HG03196 (cell line): Measurements from ENCODE around the gene NRXN2.

Source experiments
- ATAC-seq: cut with Tn5 transposase; IDR thresholded peaks from one replicate; pipeline ENCODE4 v1.9.1; 2021; ENCODE audit not compliant: unreplicated experiment

NRXN2 gene

DNA sequence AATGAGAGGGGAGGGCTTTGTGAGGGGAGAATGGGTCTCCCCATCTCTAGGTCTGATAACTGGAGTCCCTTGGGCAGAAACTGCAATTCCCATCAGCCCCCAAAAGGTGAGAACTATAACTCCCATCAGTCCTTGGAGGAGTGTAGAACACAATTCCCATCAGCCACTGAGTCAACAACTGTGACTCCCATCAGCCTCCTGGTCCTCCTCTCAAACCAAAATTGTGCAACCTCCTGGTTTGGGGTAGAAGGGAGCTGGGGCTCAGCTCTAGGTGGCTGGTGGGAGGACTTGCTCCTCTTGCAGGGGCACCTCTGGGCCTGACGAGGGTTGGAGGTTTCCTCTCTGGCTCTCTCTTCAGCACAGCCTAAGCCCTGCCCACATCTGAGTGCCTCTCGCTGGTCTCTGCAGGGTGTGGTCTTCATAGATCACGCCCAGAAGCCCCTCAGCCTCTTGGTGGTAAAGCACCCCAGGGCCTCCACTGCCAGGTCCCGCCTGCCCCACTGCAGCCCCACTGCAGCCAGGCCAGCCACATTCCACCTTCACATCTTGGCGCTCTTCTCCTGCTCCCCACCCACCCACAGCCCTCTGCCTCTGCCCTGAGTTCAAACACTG, 113.5 kb downstream of the NRXN2 start:
- no peak for ATAC-seq

GRCh38 chr11:64608636-64609035, 114.4 kb downstream of the NRXN2 start:
- no peak for ATAC-seq

- ATAC-seq, result no peak
These were observed 115.0 kb downstream of the NRXN2 start for GRCh38 chr11:64608046-64608445.

DNA sequence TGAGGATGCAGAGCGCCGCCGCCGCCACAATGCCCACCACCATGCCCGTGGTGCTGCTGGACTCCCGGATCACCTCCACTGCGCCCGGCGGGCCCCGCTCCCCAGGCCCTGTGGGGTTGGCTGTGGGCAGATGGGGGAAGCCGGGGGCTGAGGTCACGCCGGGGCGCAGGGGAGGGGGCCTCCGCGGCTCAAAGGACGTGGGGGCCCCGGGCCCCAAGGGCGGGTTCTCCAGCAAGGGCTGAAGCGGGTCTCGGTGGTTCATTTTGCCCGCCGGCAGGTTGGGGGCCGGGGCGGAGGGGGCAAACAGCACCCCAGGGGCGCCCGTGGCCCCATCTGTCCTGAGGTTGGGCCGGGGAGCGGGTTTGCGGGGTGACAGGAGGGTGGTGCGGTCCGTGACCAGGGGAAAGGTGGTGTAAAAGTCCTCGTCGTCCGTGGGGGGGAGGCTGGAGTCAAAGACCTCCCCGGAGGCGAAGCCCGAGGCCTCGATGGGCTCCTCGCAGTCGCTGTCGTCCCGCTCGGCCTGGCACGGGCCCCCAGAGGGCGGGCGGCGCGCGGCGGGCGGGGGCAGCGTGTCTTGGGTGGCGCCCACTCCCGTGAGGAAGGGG, 115.5 kb downstream of the NRXN2 start:
- ATAC-seq, result no peak

DNA sequence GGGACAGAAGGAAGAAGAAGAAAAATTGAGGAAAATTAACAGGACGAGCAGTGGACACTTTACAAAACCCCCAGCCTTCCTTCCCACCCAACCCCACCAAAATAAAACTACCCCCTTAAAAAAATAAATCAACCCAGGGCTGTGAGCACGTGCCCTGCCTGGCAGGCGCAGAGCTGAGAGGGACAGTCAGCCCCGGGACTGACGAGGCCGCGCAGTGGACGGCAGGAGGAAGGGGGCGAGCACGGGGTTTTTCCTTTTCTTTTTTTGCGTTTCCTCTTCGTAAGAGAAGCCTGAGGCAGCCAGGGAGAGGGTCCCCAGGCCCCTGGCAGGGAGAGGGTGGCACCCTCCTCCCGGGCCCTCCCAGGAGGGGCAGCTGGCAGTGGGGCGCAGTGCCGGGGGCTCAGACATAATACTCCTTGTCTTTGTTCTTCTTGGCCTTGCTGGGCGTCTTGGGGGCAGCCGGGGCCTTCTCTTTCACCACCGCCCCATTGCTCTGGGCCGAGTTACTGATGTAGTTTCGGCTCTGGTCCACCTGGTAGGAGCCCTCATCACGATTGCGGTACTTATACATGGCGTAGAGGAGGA, 116.1 kb downstream of the NRXN2 start:
- ATAC-seq, result no peak

- ATAC-seq, result no peak
These were observed 117.1 kb downstream of the NRXN2 start for GRCh38 chr11:64605656-64606585.

GRCh38 chr11:64605244-64605560, 117.8 kb downstream of the NRXN2 start:
- no peak for ATAC-seq

GRCh38 chr11:64604458-64605243, 118.3 kb downstream of the NRXN2 start:
- ATAC-seq, result no peak

- no peak for ATAC-seq
These were observed 119.4 kb downstream of the NRXN2 start for GRCh38 chr11:64603411-64604110.

DNA sequence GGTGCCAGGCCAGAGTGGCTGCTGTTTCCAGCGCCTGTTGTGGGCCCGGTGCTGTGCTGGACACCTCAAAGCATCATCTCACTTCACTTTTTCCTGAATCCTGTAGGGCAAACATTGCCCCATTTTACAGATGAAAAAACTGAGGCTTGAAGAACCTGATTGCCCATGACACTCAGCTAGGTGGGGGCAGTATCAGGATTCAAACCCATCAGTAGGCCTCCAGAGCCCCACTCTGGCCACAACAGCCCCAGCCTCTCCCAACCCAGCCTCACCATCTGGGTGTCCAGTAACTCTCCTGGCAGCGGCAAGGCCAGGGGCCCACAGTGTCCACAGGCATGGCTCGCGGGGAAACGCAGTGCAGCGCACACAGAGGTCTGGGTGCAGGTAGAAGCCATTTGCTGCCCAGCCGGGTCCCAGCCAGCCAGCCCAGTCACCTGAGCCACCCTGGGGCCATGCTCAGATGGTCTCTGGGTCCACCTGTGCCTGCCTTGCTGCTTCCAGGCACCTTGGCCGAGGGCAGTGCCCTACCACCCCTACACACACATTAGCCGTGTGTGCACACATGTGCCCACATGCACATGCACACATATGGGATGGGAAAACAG, 120.4 kb downstream of the NRXN2 start:
- no peak for ATAC-seq

GRCh38 chr11:64601605-64602465, 121.2 kb downstream of the NRXN2 start:
- ATAC-seq, result no peak

- no peak for ATAC-seq
These were observed 122.6 kb downstream of the NRXN2 start for GRCh38 chr11:64600281-64600992.

- ATAC-seq, result no peak
These were observed 123.2 kb downstream of the NRXN2 start for GRCh38 chr11:64599698-64600211.

- no peak for ATAC-seq
These were observed 124.0 kb downstream of the NRXN2 start for GRCh38 chr11:64598797-64599697.

GRCh38 chr11:64598106-64598796, 124.7 kb downstream of the NRXN2 start:
- no peak for ATAC-seq

- ATAC-seq, result no peak
These were observed 125.3 kb downstream of the NRXN2 start for GRCh38 chr11:64597671-64598101.
